Middle frontal gyrus (tissue), 1 donor: ENCODE data around the gene SPOCK2.
"Not testable (repeated sequence)": the region's sequence is repeated elsewhere in the genome, so short reads cannot be mapped to it uniquely, and the experiment has no call there.

ENCODE experiments used
- DNase-seq: peaks from one replicate; pipeline ENCODE4 v3.0.0-alpha.2; 2015; ENCODE audit warnings: low spot score; ENCODE audit errors: extremely low spot score

The SPOCK2 gene

GRCh38 chr10:72032409-72033162 is 55.8 kb downstream of the SPOCK2 start:
- DNase-seq = not testable (repeated sequence)

- DNase-seq = no peak
Measured at GRCh38 chr10:72031706-72032105, 56.6 kb downstream of the SPOCK2 start.

- DNase-seq = no peak
Measured at GRCh38 chr10:72030762-72031543, 57.4 kb downstream of the SPOCK2 start.

GRCh38 chr10:72029414-72029813 is 58.9 kb downstream of the SPOCK2 start:
- no peak for DNase-seq

GRCh38 chr10:72027498-72027897 is 60.9 kb downstream of the SPOCK2 start:
- no peak for DNase-seq

GRCh38 chr10:72026278-72027111 is 61.9 kb downstream of the SPOCK2 start:
- no peak for DNase-seq

- DNase-seq = no peak
Measured at GRCh38 chr10:72025832-72026231, 62.5 kb downstream of the SPOCK2 start.

- DNase-seq = no peak
Measured at GRCh38 chr10:72025400-72025799, 63.0 kb downstream of the SPOCK2 start.

GRCh38 chr10:72024596-72024995 is 63.8 kb downstream of the SPOCK2 start:
- DNase-seq = no peak

GRCh38 chr10:72022228-72022627 is 66.1 kb downstream of the SPOCK2 start:
- no peak for DNase-seq

GRCh38 chr10:72020914-72021809 is 67.2 kb downstream of the SPOCK2 start:
- no peak for DNase-seq

GRCh38 chr10:72019085-72019876 is 69.1 kb downstream of the SPOCK2 start:
- no peak for DNase-seq

- DNase-seq = no peak
Measured at GRCh38 chr10:72016608-72017300, 71.6 kb downstream of the SPOCK2 start.

GRCh38 chr10:72015841-72016240 is 72.5 kb downstream of the SPOCK2 start:
- DNase-seq = no peak

GRCh38 chr10:72014785-72015480 is 73.4 kb downstream of the SPOCK2 start:
- DNase-seq = no peak

GRCh38 chr10:72014197-72014596 is 74.2 kb downstream of the SPOCK2 start:
- DNase-seq = no peak

GRCh38 chr10:72013202-72013945 is 75.0 kb downstream of the SPOCK2 start:
- DNase-seq = no peak

- no peak for DNase-seq
Measured at GRCh38 chr10:72012796-72013195, 75.6 kb downstream of the SPOCK2 start.
